HEK293 (cell line): Measurements from ENCODE around the gene LGALS13.

Experiments used
- CTCF ChIA-PET: fragments of 350-600 bp; formaldehyde crosslinking; extraction: SDS; loops from one replicate; lab custom pipeline; 2021; ENCODE audit warnings: antibody characterized with exemption; lab: Yijun Ruan, JAX
- POLR2A ChIA-PET: fragments of 300-600 bp; formaldehyde crosslinking; extraction: SDS; loops from one replicate; lab custom pipeline; 2020; ENCODE audit warnings: antibody characterized with exemption, inconsistent platforms; lab: Yijun Ruan, JAX
- H3K27ac ChIP-seq: fragments of 200-500 bp; sonication (Bioruptor generic); 2 replicates; pipeline ENCODE4 v1.5.1; 2014; ENCODE audit warnings: low read depth, low read length, control low read depth, inconsistent platforms; ENCODE audit errors: extremely low read depth
- H3K36me3 ChIP-seq, 2 experiments: fragments of 200-500 bp in 1 of 2; sonication (Bioruptor generic) in 1 of 2; 1 replicate in 1 of 2; 2 replicates in 1 of 2; pipeline ENCODE4 v1.5.1; 2014 to 2017; ENCODE audit warnings: inconsistent platforms in 2 of 2, low read length in 2 of 2; ENCODE audit not compliant: control insufficient read depth in 2 of 2, insufficient read depth in 1 of 2
- H3K4me1 ChIP-seq: fragments of 200-500 bp; sonication (Bioruptor generic); 2 replicates; pipeline ENCODE4 v1.5.1; 2014; ENCODE audit warnings: mild to moderate bottlenecking, low read length, inconsistent platforms; ENCODE audit not compliant: control insufficient read depth, insufficient read depth
- H3K4me3 ChIP-seq: 2 replicates; pipeline ENCODE4 v1.5.1; 2011; ENCODE audit warnings: low read depth, mild to moderate bottlenecking, control low read depth, low read length, moderate library complexity
- H3K9me3 ChIP-seq: fragments of 200-500 bp; sonication (Bioruptor generic); 2 replicates; pipeline ENCODE4 v1.5.1; 2014; ENCODE audit warnings: low read depth, low read length, inconsistent platforms; ENCODE audit not compliant: control insufficient read depth, insufficient read depth
- BCL11A ChIP-seq: fragments of 450-650 bp; formaldehyde crosslinking; IDR thresholded peaks from 2 replicates; pipeline ENCODE4 v1.5.1; 2016; ENCODE audit warnings: low read depth, missing biosample characterization, missing genetic modification characterization
- BCL11B ChIP-seq: fragments of 450-650 bp; formaldehyde crosslinking; IDR thresholded peaks from 2 replicates; pipeline ENCODE4 v1.5.1; 2016; ENCODE audit warnings: low read depth, missing biosample characterization, missing genetic modification characterization
- FEZF1 ChIP-seq: fragments of 450-650 bp; formaldehyde crosslinking; IDR thresholded peaks from 2 replicates; pipeline ENCODE4 v1.5.1; 2016; ENCODE audit warnings: missing biosample characterization, missing genetic modification characterization
- GLIS1 ChIP-seq: fragments of 450-650 bp; formaldehyde crosslinking; IDR thresholded peaks from 2 replicates; pipeline ENCODE4 v1.5.1; 2016; ENCODE audit warnings: missing biosample characterization, missing genetic modification characterization
- KLF7 ChIP-seq: fragments of 450-650 bp; formaldehyde crosslinking; IDR thresholded peaks from 2 replicates; pipeline ENCODE4 v1.5.1; 2016; ENCODE audit warnings: missing biosample characterization, missing genetic modification characterization, borderline replicate concordance
- PRDM4 ChIP-seq: fragments of 450-650 bp; formaldehyde crosslinking; IDR thresholded peaks from 2 replicates; pipeline ENCODE4 v1.5.1; 2017; ENCODE audit warnings: missing biosample characterization, missing genetic modification characterization
- SP7 ChIP-seq: fragments of 450-650 bp; formaldehyde crosslinking; IDR thresholded peaks from 2 replicates; pipeline ENCODE4 v1.5.1; 2016; ENCODE audit warnings: missing biosample characterization, missing genetic modification characterization
- YY1 ChIP-seq: fragments of 450-650 bp; formaldehyde crosslinking; IDR thresholded peaks from 2 replicates; pipeline ENCODE4 v1.5.1; 2018; ENCODE audit warnings: missing biosample characterization, missing genetic modification characterization
- ZBTB20 ChIP-seq: fragments of 450-650 bp; formaldehyde crosslinking; IDR thresholded peaks from 2 replicates; pipeline ENCODE4 v1.5.1; 2016; ENCODE audit warnings: missing biosample characterization, missing genetic modification characterization
- ZBTB6 ChIP-seq: fragments of 450-650 bp; formaldehyde crosslinking; IDR thresholded peaks from 2 replicates; pipeline ENCODE4 v1.5.1; 2017; ENCODE audit warnings: missing biosample characterization, missing genetic modification characterization
- ZBTB7A ChIP-seq: fragments of 450-650 bp; formaldehyde crosslinking; IDR thresholded peaks from 2 replicates; pipeline ENCODE4 v1.5.1; 2016; ENCODE audit warnings: low read depth, missing biosample characterization, missing genetic modification characterization
- ZFHX2 ChIP-seq: fragments of 450-650 bp; formaldehyde crosslinking; conservative IDR thresholded peaks from 2 replicates; pipeline ENCODE4 v1.5.1; 2016; ENCODE audit warnings: missing biosample characterization, missing genetic modification characterization
- ZFP37 ChIP-seq: fragments of 450-650 bp; formaldehyde crosslinking; IDR thresholded peaks from 2 replicates; pipeline ENCODE4 v1.5.1; 2016; ENCODE audit warnings: missing biosample characterization, missing genetic modification characterization
- ZNF10 ChIP-seq: fragments of 450-650 bp; formaldehyde crosslinking; IDR thresholded peaks from 2 replicates; pipeline ENCODE4 v1.5.1; 2017; ENCODE audit warnings: missing biosample characterization, missing genetic modification characterization
- ZNF133 ChIP-seq: fragments of 450-650 bp; formaldehyde crosslinking; IDR thresholded peaks from 2 replicates; pipeline ENCODE4 v1.5.1; 2016; ENCODE audit warnings: missing biosample characterization, missing genetic modification characterization
- ZNF404 ChIP-seq: fragments of 450-650 bp; formaldehyde crosslinking; IDR thresholded peaks from 2 replicates; pipeline ENCODE4 v1.5.1; 2017; ENCODE audit warnings: missing biosample characterization, missing genetic modification characterization
- ZNF433 ChIP-seq: fragments of 450-650 bp; formaldehyde crosslinking; IDR thresholded peaks from 2 replicates; pipeline ENCODE4 v1.5.1; 2016; ENCODE audit warnings: missing biosample characterization, missing genetic modification characterization, low read depth
- ZNF473 ChIP-seq: fragments of 450-650 bp; formaldehyde crosslinking; IDR thresholded peaks from 2 replicates; pipeline ENCODE4 v1.5.1; 2017; ENCODE audit warnings: missing biosample characterization, missing genetic modification characterization
- ZNF48 ChIP-seq: fragments of 450-650 bp; formaldehyde crosslinking; IDR thresholded peaks from 2 replicates; pipeline ENCODE4 v1.5.1; 2016; ENCODE audit warnings: missing biosample characterization, missing genetic modification characterization
- ZNF501 ChIP-seq: fragments of 450-650 bp; formaldehyde crosslinking; IDR thresholded peaks from 2 replicates; pipeline ENCODE4 v1.5.1; 2016; ENCODE audit warnings: missing biosample characterization, missing genetic modification characterization
- ZNF529 ChIP-seq: fragments of 450-650 bp; formaldehyde crosslinking; IDR thresholded peaks from 2 replicates; pipeline ENCODE4 v1.5.1; 2017; ENCODE audit warnings: missing genetic modification characterization, missing biosample characterization; ENCODE audit not compliant: insufficient replicate concordance
- ZNF558 ChIP-seq: fragments of 450-650 bp; formaldehyde crosslinking; IDR thresholded peaks from 2 replicates; pipeline ENCODE4 v1.5.1; 2016; ENCODE audit warnings: missing biosample characterization, missing genetic modification characterization
- ZNF585B ChIP-seq: fragments of 450-650 bp; formaldehyde crosslinking; IDR thresholded peaks from 2 replicates; pipeline ENCODE4 v1.5.1; 2016; ENCODE audit warnings: missing biosample characterization, missing genetic modification characterization
- ZNF785 ChIP-seq: fragments of 450-650 bp; formaldehyde crosslinking; IDR thresholded peaks from 2 replicates; pipeline ENCODE4 v1.5.1; 2016; ENCODE audit warnings: missing biosample characterization, missing genetic modification characterization
- TF ChIP-seq, protein P1 (sequence below): fragments of 450-650 bp; formaldehyde crosslinking; IDR thresholded peaks from 2 replicates; pipeline ENCODE4 v1.5.1; 2016; ENCODE audit warnings: missing biosample characterization, missing genetic modification characterization

The LGALS13 gene

DNA sequence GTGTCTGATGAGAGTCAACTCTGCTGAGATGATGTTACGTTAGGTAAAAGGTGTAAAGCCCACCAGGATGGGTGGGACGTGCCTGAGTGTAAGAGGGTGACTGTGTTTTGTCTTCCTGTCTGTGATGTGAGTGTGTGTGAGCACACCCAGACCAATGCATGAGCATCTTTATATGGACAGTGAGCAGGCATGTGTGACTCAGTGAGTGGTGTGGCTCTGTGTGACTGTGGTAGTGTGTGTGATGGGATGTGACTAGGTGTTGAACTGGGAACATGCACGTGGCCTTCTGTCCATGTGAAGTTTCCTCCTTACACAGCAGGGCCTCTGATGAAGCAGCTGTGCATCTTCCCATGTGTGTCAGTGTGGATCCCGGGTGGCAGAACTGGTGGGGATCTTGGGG lies 35.6 kb downstream of the LGALS13 start:
- no peaks in the 10 kb centered on the region for H3K4me1 ChIP-seq
- peaks cover 4% of the 10 kb centered on the region; the same call in 1 of the 2 replicates for H3K9me3 ChIP-seq
- no peak overlapping the region for H3K27ac ChIP-seq
- ChIA-PET POLR2A (no interaction called here), CTCF (no interaction called here)
- no peaks in the 10 kb centered on the region for H3K36me3 ChIP-seq
- no peak overlapping the region for H3K4me3 ChIP-seq
- no peak for TF ChIP-seq ZNF585B
- no peak for TF ChIP-seq ZNF785 (tag by site-specific recombination)
- TF ChIP-seq BCL11B, result no peak
- no peak for TF ChIP-seq ZNF133

DNA sequence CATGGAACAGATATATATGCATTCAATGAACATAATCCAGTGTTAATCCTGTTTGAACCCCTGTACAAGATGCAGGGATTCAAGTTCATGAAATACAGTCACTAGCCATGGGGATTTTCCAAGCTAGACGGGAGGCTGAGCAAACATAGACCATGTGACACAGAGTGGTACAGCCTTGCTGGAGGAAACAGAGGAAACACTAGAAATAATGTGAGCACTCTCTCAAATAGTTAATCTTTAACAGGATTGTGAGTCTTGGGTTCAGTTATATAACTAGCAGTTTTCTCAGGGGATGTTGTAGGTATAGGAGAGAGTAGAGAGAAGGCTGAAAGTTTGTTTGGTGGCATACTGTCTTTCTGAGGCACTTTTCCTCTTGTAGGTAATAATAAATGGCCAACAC lies 39.4 kb downstream of the LGALS13 start:
- ChIA-PET POLR2A (no interaction called here), CTCF (no interaction called here)
- Histone ChIP-seq H3K4me1 (no peaks in the 10 kb centered on the region), H3K27ac (no peak overlapping the region), H3K4me3 (no peak overlapping the region), H3K9me3 (peaks cover 9% of the 10 kb centered on the region), H3K36me3 (no peaks in the 10 kb centered on the region)
- TF ChIP-seq ZBTB20 (tag by site-specific recombination) (no peak), PRDM4 (no peak), GLIS1 (tag by site-specific recombination) (peak; percentile 56), ZBTB6 (tag by site-specific recombination) (no peak), ZNF473 (tag by site-specific recombination) (no peak), ZNF529 (tag by site-specific recombination) (no peak), SP7 (tag by site-specific recombination) (no peak)
- TF ChIP-seq, protein P1, sequence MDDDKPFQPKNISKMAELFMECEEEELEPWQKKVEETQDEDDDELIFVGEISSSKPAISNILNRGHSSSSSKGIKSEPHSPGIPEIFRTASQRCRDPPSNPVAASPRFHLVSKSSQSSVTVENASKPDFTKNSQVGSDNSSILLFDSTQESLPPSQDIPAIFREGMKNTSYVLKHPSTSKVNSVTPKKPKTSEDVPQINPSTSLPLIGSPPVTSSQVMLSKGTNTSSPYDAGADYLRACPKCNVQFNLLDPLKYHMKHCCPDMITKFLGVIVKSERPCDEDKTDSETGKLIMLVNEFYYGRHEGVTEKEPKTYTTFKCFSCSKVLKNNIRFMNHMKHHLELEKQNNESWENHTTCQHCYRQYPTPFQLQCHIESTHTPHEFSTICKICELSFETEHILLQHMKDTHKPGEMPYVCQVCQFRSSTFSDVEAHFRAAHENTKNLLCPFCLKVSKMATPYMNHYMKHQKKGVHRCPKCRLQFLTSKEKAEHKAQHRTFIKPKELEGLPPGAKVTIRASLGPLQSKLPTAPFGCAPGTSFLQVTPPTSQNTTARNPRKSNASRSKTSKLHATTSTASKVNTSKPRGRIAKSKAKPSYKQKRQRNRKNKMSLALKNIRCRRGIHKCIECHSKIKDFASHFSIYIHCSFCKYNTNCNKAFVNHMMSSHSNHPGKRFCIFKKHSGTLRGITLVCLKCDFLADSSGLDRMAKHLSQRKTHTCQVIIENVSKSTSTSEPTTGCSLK, result no peak

GRCh38 chr19:39643591-39643990 lies 41.3 kb downstream of the LGALS13 start:
- Histone ChIP-seq H3K27ac (no peak overlapping the region), H3K36me3 (no peaks in the 10 kb centered on the region), H3K4me1 (no peaks in the 10 kb centered on the region), H3K9me3 (peaks cover 9% of the 10 kb centered on the region), H3K4me3 (no peak overlapping the region)
- ChIA-PET POLR2A (no interaction called here), CTCF (no interaction called here)
- TF ChIP-seq ZNF501 (tag by site-specific recombination) (no peak), FEZF1 (tag by site-specific recombination) (no peak), ZNF404 (no peak), BCL11A (tag by site-specific recombination) (no peak), ZNF48 (tag by site-specific recombination) (no peak), ZNF558 (tag by site-specific recombination) (no peak), ZNF10 (no peak), ZFHX2 (tag by site-specific recombination) (no peak), ZBTB7A (no peak), ZNF433 (tag by site-specific recombination) (no peak), YY1 (no peak), KLF7 (tag by site-specific recombination) (no peak), ZFP37 (tag by site-specific recombination) (no peak), ZNF585B (no peak), ZNF529 (tag by site-specific recombination) (no peak)
